ENCODE data around the gene MYF5.
"Not testable (repeated sequence)": the region's sequence is repeated elsewhere in the genome, so short reads cannot be mapped to it uniquely, and the experiment has no call there.

Gene MYF5

GRCh38 chr12:80716696-80717469 lies at the start of gene MYF5:
MYF5 (plus strand) TSS chr12:80716912; CDS start chr12:80717064, 152 bp downstream.
- no peak for DNase-seq (ENCODE audit: low spot score)

DNA sequence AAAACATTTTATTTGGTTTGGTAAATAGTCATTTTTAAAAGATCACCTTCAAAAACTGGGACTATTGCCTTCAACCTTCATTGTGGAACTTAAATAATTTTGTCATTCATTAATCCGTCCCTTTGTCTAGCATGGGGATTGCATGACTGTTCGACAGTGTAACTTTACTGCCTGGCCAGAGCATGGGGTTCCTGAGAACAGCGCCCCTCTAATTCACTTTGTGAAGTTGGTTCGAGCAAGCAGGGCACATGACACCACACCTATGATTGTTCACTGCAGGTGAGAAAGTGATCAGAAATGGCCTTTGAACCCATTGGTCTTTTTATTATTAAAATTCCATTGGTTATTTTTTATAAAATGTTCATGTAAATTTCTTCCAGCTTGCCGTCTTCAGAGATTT lies 46.5 kb upstream of the MYF5 start:
- DNase-seq (ENCODE audit: low spot score), result no peak

DNA sequence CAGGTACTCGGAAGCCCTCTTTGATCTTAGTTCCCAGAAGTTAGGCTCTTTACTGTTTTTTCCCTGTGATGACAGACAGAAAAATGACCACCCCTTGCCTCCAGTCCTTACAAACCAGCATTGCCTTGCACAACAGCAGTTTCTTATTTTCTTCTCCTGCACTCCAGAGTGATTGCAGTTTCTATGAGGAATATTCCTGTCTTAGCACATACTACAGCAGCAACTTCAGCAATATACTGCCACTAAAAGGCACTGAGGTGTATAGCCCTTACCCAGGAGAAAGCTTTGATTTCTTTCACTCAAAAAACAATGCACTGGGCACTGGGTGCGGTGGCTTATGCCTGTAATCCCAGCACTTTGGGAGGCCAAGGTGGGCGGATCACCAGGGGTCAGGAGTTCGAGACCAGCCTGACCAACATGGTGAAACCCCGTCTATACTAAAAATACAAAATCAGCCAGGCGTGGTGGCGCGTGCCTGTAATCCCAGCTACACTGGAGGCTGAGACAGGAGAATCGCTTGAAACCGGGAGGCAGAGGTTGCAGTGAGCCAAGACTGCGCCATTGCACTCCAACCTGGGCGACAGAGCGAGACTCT lies 40.6 kb upstream of the MYF5 start:
- not testable (repeated sequence) for DNase-seq (ENCODE audit: low spot score)

DNA sequence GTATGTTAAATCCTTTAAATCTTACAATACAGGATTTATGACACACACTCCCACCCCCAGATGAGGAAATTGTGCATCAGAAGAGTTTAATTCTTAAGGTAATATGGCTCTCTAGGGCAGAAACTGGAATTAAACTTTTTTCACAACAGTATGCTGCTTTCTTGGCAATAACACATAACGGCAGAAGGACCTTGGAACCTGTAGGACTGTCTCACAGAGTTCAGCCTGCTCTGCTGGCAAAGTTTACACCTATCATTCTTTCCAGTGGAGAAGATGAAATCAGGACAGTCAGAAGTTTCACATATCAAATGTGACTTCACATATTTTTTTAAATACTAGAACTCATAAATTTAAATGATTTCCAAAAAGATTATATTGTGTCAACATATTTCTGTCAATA lies 39.9 kb upstream of the MYF5 start:
- no peak for DNase-seq (ENCODE audit: low spot score)

- no peak for DNase-seq (ENCODE audit: low spot score)
Observed at GRCh38 chr12:80677994-80678393, 38.7 kb upstream of the MYF5 start.

GRCh38 chr12:80679346-80680131 lies 37.2 kb upstream of the MYF5 start:
- no peak for DNase-seq (ENCODE audit: low spot score)

DNA sequence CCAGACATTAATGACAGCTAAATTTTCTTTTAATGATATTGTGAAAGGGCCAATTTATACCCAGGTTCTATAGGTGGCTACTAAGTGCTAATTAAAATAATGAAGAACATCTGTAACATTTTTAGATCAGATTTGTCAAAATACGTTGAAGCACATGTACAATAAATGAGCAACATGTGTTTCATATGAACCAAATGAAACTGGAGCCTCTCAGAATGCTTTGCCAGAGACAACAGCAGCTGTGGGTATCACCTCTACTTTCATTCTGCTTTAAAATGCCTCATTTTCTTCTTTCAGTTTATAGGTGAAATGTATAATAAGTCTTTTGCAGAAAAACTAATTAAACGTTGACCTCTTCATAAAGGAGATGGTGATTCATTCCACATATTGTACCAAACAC lies 35.4 kb upstream of the MYF5 start:
- DNase-seq (ENCODE audit: low spot score), result no peak

DNA sequence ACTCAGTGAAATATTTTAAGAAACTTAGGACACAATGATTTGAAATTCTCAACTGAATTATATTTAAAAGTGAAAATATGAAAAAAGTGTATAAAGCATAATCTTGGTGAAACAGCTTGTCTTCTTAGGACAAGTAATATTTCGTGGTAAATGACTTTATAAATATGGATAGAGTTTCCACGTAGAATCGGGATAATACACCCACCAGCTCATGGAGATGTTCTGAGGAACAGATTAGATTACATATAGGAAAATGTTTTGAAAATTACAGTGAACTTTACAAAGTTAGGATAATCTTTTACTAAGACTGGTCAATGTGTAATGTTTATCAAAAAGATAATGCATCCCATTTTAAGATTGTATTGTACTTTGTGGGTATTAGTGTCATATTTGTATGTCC lies 34.9 kb upstream of the MYF5 start:
- DNase-seq (ENCODE audit: low spot score), result no peak

DNA sequence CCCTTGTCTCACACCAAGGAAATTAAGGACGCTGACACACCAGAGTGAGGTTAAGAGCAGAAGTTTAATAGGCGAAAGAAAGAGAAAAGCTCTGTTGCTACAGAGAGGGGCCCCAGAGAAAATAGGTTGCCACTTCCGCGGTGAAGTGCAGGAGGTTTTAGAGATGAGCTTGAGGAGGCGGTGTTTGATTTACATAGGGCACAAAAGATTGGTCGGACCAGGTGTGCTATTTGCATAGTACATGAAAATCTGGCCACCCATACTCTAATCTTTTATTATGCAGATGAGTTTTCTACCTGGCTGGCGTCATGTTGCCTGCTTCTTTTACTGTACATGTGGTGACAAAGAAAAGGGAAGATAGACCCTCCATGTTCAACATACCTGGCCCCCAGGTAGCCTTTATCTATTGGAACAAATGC lies 32.6 kb upstream of the MYF5 start:
- DNase-seq (ENCODE audit: low spot score), result no peak

DNA sequence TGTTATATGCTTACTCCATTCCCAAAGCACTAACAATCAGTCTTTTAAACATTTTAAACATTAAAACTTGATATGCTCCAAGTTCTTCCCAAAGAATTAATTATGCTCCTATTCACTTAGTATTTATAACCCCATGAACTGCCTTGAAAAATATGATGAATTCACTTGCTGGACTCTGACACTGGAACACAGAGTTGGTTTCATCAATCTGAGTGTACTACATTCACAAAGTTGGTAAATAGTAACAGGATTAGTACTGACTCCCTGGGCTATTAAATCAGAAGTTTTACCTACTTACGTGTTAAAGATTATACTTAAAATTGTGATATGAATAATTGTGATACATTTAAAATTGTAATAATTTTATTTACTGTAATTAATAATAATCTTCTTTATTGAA lies 26.6 kb upstream of the MYF5 start:
- no peak for DNase-seq (ENCODE audit: low spot score)

GRCh38 chr12:80690513-80690912 lies 26.2 kb upstream of the MYF5 start:
- DNase-seq (ENCODE audit: low spot score), result no peak

DNA sequence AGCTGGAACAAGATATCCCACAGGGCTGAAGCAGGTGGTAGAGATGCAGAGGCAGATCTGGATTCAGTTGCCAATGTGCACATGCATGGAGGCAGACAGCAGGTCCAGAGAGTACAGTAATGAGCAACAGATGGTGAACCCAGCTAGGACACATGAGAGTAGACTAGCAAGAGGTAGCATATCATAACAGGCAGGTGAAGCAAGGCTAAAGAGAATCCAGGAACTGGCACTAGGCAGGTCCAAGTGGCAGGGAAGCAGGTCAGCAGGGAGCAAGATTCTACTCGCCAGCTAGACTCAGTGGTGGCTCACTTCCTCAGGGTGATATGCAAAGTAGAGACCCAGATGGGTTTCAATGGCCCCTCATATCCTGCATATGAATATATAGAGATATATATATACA lies 24.6 kb upstream of the MYF5 start:
- DNase-seq (ENCODE audit: low spot score), result no peak

DNA sequence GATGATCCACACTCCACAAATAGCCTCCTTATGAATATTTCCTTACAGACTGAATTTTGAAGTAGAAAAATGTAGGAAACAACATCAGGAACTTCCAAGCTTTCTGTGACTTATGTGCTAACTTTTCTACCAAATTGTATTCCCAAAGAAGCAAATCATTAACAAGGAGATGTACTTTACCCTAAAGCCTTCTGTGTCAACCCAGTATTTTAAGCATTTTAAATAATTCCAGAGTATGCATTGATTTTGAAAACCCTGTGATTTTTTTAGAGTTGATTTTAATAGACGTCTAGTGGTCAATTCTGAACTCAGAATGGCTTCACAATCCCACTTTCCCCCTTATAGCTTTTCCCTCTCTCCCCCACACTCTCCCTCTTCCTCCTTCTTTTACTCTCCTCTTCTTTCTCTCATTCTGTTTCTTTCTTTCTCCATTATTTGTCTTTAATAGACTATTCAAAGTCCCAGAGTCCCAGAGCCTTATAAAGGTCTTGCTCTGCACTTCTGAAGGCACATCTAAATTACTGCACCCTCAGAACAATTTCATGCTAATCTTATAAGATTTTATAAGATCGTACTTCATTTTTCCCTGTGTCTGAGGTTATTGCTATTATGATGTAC lies 19.3 kb upstream of the MYF5 start:
- no peak for DNase-seq (ENCODE audit: low spot score)

DNA sequence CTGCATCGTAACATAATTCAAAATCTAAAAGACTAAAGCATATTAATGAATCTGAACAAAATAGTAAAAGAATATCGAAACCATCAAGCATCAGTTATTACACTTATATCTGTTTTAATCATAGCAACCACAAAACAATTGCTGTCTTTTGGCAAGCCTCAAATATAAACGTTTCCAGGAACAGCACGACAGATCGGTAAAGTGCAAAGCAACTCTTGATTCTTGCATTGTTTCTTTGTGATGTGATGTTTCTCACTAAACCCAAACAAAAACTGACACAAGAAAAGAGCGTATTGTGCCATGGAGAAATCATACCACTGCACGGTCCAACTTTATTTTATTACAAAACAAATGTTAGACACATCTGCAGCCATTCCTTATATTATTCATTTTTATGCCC lies 18.5 kb upstream of the MYF5 start:
- DNase-seq (ENCODE audit: low spot score), result no peak

DNA sequence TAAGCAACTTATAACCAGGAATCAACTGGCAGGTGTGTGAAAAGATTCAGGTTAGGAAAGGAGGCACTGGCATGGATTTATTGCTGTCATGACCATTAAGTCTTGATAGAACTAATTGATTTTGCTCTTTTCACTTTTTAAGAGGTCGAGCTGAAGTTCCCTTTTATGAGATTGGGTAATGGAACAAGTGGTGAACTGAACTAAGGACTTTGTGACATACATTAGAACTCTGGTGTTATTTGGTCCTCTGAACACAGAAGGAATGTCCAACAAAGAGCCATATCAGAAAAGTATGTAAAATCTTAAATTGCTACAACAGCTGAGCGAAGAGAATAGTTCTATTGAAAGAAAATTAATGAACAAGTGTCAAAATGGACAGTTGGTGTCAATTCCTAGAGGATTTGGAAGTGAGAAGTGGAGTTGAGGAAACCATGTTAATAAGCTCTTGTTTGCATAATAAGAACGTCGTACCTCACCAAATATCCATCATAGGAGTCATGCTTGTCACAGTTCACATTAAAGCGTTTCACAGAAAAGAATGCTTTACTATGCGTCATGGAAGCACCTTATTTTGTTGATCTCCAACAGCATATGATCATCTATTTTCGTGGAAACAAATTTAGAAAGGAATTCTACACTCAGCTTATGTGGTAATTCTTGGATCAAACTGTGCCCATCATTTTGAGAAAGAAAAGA lies 17.7 kb upstream of the MYF5 start:
- no peak for DNase-seq (ENCODE audit: low spot score)

- DNase-seq (ENCODE audit: low spot score), result no peak
Observed at GRCh38 chr12:80700327-80700726, 16.4 kb upstream of the MYF5 start.

GRCh38 chr12:80701388-80701787 lies 15.3 kb upstream of the MYF5 start:
- DNase-seq (ENCODE audit: low spot score), result no peak

DNA sequence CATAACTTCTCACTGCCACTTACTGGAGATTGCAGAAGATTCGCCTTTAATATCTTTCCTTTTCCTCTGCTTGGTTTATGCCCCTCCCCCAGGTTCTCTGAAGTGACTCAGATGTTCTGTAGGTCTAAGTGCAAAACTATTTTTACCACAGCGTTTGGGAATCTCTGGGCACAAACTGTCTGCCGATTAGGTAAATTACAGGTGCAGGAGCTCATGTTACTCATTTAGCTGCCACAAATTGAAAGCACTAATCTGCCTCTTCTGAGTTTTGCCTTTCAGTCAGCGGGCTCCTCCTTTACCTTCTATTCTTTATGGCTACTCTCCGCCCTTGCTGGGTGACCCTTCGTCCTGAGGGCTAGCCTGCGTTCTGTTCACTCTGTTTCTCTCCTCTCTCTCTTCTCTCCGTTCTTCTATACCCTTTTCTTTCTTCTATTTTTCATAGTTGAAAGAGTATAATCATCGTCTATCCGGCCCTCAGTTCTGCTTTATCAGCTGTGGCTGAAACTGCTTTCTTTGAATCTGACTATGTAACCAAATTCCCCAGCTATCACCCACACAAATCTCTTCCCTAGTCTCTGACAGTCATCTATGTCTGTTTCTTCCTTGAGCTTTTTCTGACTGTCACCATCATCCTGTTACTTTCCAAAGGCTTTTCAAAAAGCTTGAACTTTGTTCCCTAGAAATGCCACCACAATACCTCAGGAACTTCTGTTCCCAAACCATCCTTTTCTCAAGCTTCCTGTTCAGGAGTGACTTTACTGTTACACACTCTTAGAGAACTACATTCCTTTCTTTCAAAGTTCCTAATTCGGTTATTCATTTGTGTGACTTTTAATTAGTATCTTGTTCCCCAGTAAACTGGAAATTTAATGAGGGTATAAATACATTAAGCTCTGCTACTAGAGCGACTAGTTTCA lies 13.6 kb upstream of the MYF5 start:
- DNase-seq (ENCODE audit: low spot score), result no peak

DNA sequence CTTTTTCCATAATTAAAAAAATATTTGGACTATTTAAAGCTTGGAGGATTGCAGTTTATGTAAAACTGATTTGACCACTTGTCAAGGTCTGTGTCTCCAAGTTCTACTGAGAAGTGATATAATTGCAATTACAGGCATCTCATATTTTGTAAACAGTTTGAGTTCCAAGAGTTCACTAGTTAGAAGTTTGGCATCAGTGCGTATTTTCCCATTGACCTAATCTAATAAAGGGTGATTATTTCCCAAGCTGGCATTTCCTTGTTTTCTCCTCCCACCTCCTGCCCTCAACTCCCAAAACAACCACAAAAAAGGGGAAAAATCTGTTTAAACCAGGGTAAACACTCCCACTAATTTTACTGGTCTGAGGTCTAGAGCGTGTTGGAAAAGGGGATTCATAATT lies 12.3 kb upstream of the MYF5 start:
- no peak for DNase-seq (ENCODE audit: low spot score)

DNA sequence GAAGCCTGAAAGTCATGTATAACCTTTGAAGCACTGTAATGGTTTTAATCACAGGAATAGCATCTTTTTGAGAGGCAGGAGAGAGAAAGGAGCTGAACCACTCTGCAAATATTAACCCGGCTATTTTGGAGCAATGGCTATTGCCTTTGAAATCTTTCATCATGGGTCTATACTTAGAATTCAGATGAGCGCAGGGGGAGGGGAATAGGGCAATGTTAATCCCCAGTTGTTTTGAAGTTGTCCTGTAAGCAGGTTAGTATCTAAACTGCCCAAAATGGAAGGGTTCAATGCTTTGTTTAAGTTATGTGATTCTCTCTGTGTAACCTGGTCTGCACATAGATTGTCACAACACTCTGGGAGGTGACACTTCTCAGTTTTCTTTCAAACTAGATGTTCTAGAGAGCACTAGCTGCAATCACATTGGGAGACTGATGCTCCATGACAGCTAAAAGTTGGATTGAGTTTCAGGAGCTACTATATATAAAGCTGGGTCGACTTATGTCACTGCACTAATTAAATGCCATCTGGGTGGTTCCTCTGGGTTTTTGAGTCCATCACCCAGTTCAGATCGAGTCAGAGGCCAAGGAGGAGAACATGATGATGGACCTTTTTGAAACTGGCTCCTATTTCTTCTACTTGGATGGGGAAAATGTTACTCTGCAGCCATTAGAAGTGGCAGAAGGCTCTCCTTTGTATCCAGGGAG lies 9.4 kb upstream of the MYF5 start, which contains the start of gene MYF6:
MYF6 (plus strand) TSS at position 509 of the 704 bp plus-strand sequence; CDS start at position 595, 86 bp downstream.
- no peak for DNase-seq (ENCODE audit: low spot score)
